B cell (primary cell): Measurements from ENCODE around the gene SSPN. TPM values are rescaled to one million over a fixed set of nuclear protein-coding genes. Genes with fewer than 3 reads are reported as not detected.

Source experiments
- ATAC-seq: fragments of 200-7000 bp; cut with Tn5 transposase; one replicate; pipeline ENCODE4 v1.10.0; 2021; ENCODE audit warnings: low read depth, mild to moderate bottlenecking, moderate number of reproducible peaks, moderate library complexity
- CTCF ChIA-PET: fragments of 350-600 bp; sonication (Branson Sonifier 250); formaldehyde crosslinking; loops from one replicate; lab custom pipeline; 2021; ENCODE audit warnings: antibody characterized with exemption, inconsistent platforms; lab: Charles Lee
- POLR2A ChIA-PET: fragments of 350-600 bp; sonication (Branson Sonifier 250); formaldehyde crosslinking; loops from one replicate; lab custom pipeline; 2021; ENCODE audit warnings: antibody characterized with exemption; lab: Charles Lee
- DNase-seq: peaks from one replicate; pipeline ENCODE4 v3.0.0; 2013
- H2AFZ ChIP-seq: 2 replicates; pipeline ENCODE4 v1.6.1; 2012; ENCODE audit warnings: mild to moderate bottlenecking, low read depth, low read length; ENCODE audit not compliant: insufficient read depth, poor library complexity, severe bottlenecking
- H3K27ac ChIP-seq, 2 donors: 1 replicate in 1 of 2; 2 replicates in 1 of 2; pipeline ENCODE4 v1.5.1; 2012 to 2013; ENCODE audit warnings: low read length in 2 of 2, mild to moderate bottlenecking in 2 of 2, moderate library complexity in 1 of 2
- H3K27me3 ChIP-seq, 4 experiments: fragments of 200-600 bp in 1 of 4; sonication (generic) in 1 of 4; replicated peaks in 1 of 4; 1 replicate in 2 of 4; 2 replicates in 2 of 4; pipeline versions ENCODE4 v1.6.1 to v1.7.0; 2013 to 2016; ENCODE audit warnings: low read length in 3 of 4, mild to moderate bottlenecking in 2 of 4, mixed read lengths in 1 of 4, moderate library complexity in 1 of 4; ENCODE audit not compliant: insufficient read depth in 4 of 4, control insufficient read depth in 3 of 4; ENCODE audit errors: control extremely low read depth in 1 of 4
- H3K36me3 ChIP-seq, 2 experiments: replicated peaks in 1 of 2; 1 replicate in 1 of 2; 2 replicates in 1 of 2; pipeline versions ENCODE4 v1.6.1 to v1.7.1; 2013; ENCODE audit warnings: low read length in 1 of 2; ENCODE audit not compliant: insufficient read depth in 2 of 2, control insufficient read depth in 1 of 2; ENCODE audit errors: control extremely low read depth in 1 of 2, extremely low read depth in 1 of 2
- H3K4me1 ChIP-seq, 2 donors: fragments of 200-600 bp in 1 of 2; sonication (generic) in 1 of 2; 1 replicate in 1 of 2; 2 replicates in 1 of 2; pipeline versions ENCODE4 v1.5.1 to v1.6.1; 2013 to 2017; ENCODE audit warnings: low read length in 2 of 2; ENCODE audit not compliant: control insufficient read depth in 2 of 2, insufficient read depth in 2 of 2
- H3K4me2 ChIP-seq: replicated peaks from 2 replicates; pipeline ENCODE3; 2012; ENCODE audit warnings: mild to moderate bottlenecking, low read depth, low read length; ENCODE audit not compliant: poor library complexity, severe bottlenecking
- H3K4me3 ChIP-seq, 5 experiments: fragments of 200-600 bp in 1 of 5; sonication (generic) in 1 of 5; 1 replicate in 3 of 5; 2 replicates in 2 of 5; pipeline versions ENCODE4 v1.5.1 to v1.7.0; 2011 to 2016; ENCODE audit warnings: low read length in 4 of 5, mild to moderate bottlenecking in 4 of 5, low read depth in 2 of 5, control low read depth in 1 of 5, moderate library complexity in 1 of 5; ENCODE audit not compliant: insufficient read depth in 1 of 5; ENCODE audit errors: control extremely low read depth in 1 of 5, extremely low read depth in 1 of 5
- H3K79me2 ChIP-seq: fragments of 200-600 bp; sonication (generic); one replicate; pipeline ENCODE4 v1.6.0; 2016; ENCODE audit warnings: low read length; ENCODE audit not compliant: control insufficient read depth, insufficient read depth
- H3K9ac ChIP-seq: fragments of 200-600 bp; sonication (generic); 2 replicates; pipeline ENCODE4 v1.6.1; 2017; ENCODE audit warnings: mild to moderate bottlenecking, low read length, moderate library complexity
- H3K9me3 ChIP-seq, 3 donors: one replicate each; pipeline versions ENCODE4 v1.6.1 to v1.7.1; 2013; ENCODE audit warnings: low read length in 2 of 3; ENCODE audit not compliant: control insufficient read depth in 2 of 3, insufficient read depth in 1 of 3; ENCODE audit errors: control extremely low read depth in 1 of 3
- H4K20me1 ChIP-seq: 2 replicates; pipeline ENCODE4 v1.6.0; 2012; ENCODE audit warnings: mild to moderate bottlenecking, low read length; ENCODE audit not compliant: insufficient read depth, control insufficient read depth, poor library complexity, severe bottlenecking
- H3K27ac Mint-ChIP-seq: one replicate; pipeline ENCODE4 v1.8.0; 2021; ENCODE audit warnings: mixed read lengths
- H3K27me3 Mint-ChIP-seq: one replicate; pipeline ENCODE4 v1.8.0; 2021; ENCODE audit warnings: mixed read lengths
- H3K4me1 Mint-ChIP-seq: one replicate; pipeline ENCODE4 v1.8.0; 2021; ENCODE audit warnings: mixed read lengths
- H3K4me3 Mint-ChIP-seq: one replicate; pipeline ENCODE4 v1.8.0; 2021; ENCODE audit warnings: mixed read lengths
- H3K9me3 Mint-ChIP-seq: one replicate; pipeline ENCODE4 v1.8.0; 2022; ENCODE audit warnings: mixed read lengths; ENCODE audit not compliant: insufficient read depth
- CTCF ChIP-seq: fragments of 200-600 bp; IDR thresholded peaks from one replicate; pipeline ENCODE4 v1.8.0; 2022; ENCODE audit warnings: antibody characterized with exemption, mild to moderate bottlenecking
- EZH2 ChIP-seq: IDR thresholded peaks from 2 replicates; pipeline ENCODE4 v1.6.1; 2012; ENCODE audit warnings: borderline replicate concordance, low read depth, mild to moderate bottlenecking, moderate library complexity, low read length; ENCODE audit not compliant: insufficient read depth, poor library complexity, severe bottlenecking
- WGBS: methylation state at CpG from one replicate; pipeline ENCODE4 v1.1.5; 2013; ENCODE audit warnings: missing lambda C conversion rate; ENCODE audit not compliant: insufficient coverage; 5-methylcytosine and 5-hydroxymethylcytosine counted together
- intact Hi-C: fragments of 100-400 bp; cut with micrococcal nuclease; formaldehyde crosslinking; loops from one replicate; pipeline ENCODE4 v1.10.0; 2022
- polyA plus RNA-seq: library from polyadenylated mRNA; depleted of rRNA; stranded (reverse); fragments of >200 nt; gene quantifications from 2 replicates; pipeline ENCODE4 v1.2.3, GENCODE V29; 2012
- total RNA-seq, 2 donors: library from RNA; stranded (reverse); fragments of 120-200 nt in 1 of 2; gene quantifications; 1 replicate in 1 of 2; 2 replicates in 1 of 2; pipeline versions ENCODE4 v1.2.3 to v1.2.4, GENCODE V29; 2013 to 2022

SSPN gene
- total and polyA plus RNA-seq, 2 donors (not counting 1 experiment from before 2014, with no cell fraction given), result 18.3 to 19.6 TPM

- Histone ChIP-seq H3K27me3 (no peaks in the 10 kb centered on the region), H3K9me3 (no peaks in the 10 kb centered on the region), H3K9ac (no peak overlapping the region), H3K4me2 (peak overlapping the region; percentile 71), H3K4me1 (peaks cover 60 to 65% of the 10 kb centered on the region in 2 donors), H2AFZ (peak overlapping the region; percentile 14), H4K20me1 (no peaks in the 10 kb centered on the region), H3K4me3 (no peak overlapping the region), H3K27ac (peak overlapping the region; percentile 14 to 88), H3K79me2 (no peaks in the 10 kb centered on the region), H3K36me3 (no peaks in the 10 kb centered on the region)
- DNase-seq (no peak), ATAC-seq (no peak)
- H3K4me3 Mint-ChIP-seq, result no peak overlapping the region
- WGBS, result 66% methylated on average over 3 of the region's 5 CpGs
- TF ChIP-seq CTCF, result no peak
- no peak for TF ChIP-seq EZH2
- H3K27me3 Mint-ChIP-seq, result no peaks in the 10 kb centered on the region
- H3K9me3 Mint-ChIP-seq, result no peaks in the 10 kb centered on the region
- intact Hi-C loops, result no loop called here
- H3K27ac Mint-ChIP-seq, result peak overlapping the region; percentile 99
- ChIA-PET POLR2A (interaction anchor here (0.6 to 6.4 kb wide), 2 partner anchors 22 to 30 kb away, joined by 3 to 117 read pairs; partner anchors contain the start of gene BHLHE41), CTCF (interaction anchor here (1.1 to 2.0 kb wide), 8 partner anchors 10 to 56 kb away, joined by 3 to 10 read pairs (median 4); no protein-coding TSS in a partner anchor)
- H3K4me1 Mint-ChIP-seq, result peaks cover 82% of the 10 kb centered on the region
Observed at GRCh38 chr12:26153421-26154154, 41.8 kb upstream of the SSPN start.
